Epithelial cell of esophagus (primary cell): ENCODE measurements around the gene GPR180.

Source experiments
- DNase-seq: peaks from one replicate; pipeline ENCODE4 v3.0.0; 2010; ENCODE audit warnings: low read depth
- H3K4me3 ChIP-seq: 2 replicates; pipeline ENCODE4 v1.5.1; 2011; ENCODE audit warnings: mild to moderate bottlenecking, low read length, control low read depth
- TF ChIP-seq, protein P1 (sequence below): IDR thresholded peaks from 2 replicates; pipeline ENCODE4 v1.5.1; 2011; ENCODE audit warnings: low read depth, mild to moderate bottlenecking, low read length, control low read depth, inconsistent platforms; ENCODE audit not compliant: insufficient read depth; ENCODE audit errors: missing control alignments

The GPR180 gene

DNA sequence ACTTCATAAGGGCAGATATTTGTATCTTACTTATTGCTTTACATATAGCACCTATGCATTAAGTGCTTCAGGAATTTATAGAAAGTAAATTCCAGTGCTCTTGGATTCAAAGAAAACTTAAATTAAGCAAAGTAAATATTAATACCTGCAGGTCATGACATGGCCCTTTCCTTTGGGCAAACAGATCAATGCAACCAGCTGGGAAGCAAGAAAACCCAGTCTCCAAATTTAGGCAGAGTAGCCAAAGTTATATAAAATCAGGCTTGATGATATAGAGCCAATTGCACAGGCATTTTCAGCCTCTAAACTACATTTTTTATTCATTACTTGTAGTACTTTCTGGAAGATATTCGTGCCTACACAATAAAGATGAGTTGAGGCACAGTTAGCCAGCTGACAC, 22.6 kb upstream of the GPR180 start:
- DNase-seq, result no peak
- H3K4me3 ChIP-seq, result no peak overlapping the region
- TF ChIP-seq, protein P1, sequence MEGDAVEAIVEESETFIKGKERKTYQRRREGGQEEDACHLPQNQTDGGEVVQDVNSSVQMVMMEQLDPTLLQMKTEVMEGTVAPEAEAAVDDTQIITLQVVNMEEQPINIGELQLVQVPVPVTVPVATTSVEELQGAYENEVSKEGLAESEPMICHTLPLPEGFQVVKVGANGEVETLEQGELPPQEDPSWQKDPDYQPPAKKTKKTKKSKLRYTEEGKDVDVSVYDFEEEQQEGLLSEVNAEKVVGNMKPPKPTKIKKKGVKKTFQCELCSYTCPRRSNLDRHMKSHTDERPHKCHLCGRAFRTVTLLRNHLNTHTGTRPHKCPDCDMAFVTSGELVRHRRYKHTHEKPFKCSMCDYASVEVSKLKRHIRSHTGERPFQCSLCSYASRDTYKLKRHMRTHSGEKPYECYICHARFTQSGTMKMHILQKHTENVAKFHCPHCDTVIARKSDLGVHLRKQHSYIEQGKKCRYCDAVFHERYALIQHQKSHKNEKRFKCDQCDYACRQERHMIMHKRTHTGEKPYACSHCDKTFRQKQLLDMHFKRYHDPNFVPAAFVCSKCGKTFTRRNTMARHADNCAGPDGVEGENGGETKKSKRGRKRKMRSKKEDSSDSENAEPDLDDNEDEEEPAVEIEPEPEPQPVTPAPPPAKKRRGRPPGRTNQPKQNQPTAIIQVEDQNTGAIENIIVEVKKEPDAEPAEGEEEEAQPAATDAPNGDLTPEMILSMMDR, result no peak

- H3K4me3 ChIP-seq, result no peak overlapping the region
- DNase-seq, result no peak
- TF ChIP-seq, protein P1, result no peak
Observed at GRCh38 chr13:94583926-94584325, 17.7 kb upstream of the GPR180 start.

DNA sequence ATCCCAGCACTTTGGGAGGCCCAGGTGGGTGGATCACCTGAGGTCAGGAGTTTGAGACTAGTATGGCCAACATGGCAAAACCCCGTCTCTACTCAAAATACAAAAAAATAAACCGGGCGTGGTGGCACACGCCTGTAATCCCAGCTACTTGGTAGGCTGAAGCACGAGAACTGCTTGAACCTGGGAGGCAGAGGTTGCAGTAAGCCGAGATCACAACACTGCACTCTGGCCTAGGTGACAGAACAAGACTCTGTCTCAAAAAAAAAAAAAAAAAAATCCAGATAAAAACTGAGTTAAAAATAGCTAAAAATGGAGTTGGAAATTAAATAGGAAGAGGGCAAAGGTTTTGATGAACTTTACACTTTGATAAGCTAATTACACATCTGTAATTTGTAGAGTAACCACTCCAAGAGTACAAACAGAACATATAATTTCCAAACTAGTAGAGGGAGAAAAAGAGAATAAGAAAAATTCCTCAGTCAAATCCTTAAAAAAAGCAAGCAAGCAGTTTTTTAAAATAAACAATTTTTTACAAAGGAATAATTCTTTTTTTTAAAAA, 16.0 kb upstream of the GPR180 start:
- TF ChIP-seq, protein P1, result no peak
- no peak overlapping the region for H3K4me3 ChIP-seq
- no peak for DNase-seq

DNA sequence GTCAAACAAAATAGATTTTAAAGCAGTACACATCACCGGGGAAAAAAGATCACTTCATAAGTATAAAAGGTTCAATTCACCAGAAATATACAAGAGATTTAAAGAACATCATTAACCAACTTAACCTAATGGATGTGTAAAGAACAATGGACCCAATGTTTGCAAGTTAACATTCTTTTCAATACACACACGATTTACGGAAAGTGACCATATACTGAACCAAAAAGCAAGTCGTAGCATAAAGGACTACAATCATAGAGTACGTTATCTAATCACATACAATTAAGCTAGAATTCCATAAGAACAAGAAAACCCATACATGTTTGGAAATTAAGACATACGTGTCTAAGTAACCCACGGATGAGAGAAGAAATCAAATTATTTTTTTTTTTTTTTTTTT, 15.3 kb upstream of the GPR180 start:
- no peak overlapping the region for H3K4me3 ChIP-seq
- TF ChIP-seq, protein P1, result no peak
- no peak for DNase-seq

GRCh38 chr13:94588541-94588940, 13.1 kb upstream of the GPR180 start:
- no peak for DNase-seq
- TF ChIP-seq, protein P1, result no peak
- H3K4me3 ChIP-seq, result no peak overlapping the region

DNA sequence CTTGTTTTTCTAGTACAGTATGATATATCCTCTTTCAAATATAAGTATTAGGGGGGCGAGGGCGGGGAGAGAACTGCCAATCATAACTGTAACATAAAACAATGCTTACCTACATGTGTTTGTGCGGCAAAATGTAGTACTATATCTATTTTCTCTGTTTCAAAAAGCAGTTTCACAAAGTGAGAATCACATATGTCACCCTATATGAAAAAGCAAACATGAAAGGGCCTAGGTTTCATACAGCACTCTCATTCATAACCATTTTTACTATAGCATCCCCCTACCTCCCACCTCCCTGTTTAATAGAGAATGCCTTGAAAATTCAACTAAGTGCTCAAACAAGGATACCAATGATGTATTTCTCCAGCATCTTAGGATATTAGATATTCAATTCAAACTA, 10.9 kb upstream of the GPR180 start:
- H3K4me3 ChIP-seq, result no peak overlapping the region
- TF ChIP-seq, protein P1, result no peak
- DNase-seq, result no peak
